Measurements from ENCODE around the gene SHPK. TPM values are rescaled to one million over a fixed set of nuclear protein-coding genes. Genes with fewer than 3 reads are reported as not detected.

The SHPK gene
- total RNA-seq, 1 donor from 2014 or later, result 18.1 TPM

GRCh38 chr17:3613124-3613523 lies 22.9 kb downstream of the SHPK start:
- no peak overlapping the region for H3K4me3 ChIP-seq (ENCODE audit: low read depth, low read length)
- TF ChIP-seq, protein P1, sequence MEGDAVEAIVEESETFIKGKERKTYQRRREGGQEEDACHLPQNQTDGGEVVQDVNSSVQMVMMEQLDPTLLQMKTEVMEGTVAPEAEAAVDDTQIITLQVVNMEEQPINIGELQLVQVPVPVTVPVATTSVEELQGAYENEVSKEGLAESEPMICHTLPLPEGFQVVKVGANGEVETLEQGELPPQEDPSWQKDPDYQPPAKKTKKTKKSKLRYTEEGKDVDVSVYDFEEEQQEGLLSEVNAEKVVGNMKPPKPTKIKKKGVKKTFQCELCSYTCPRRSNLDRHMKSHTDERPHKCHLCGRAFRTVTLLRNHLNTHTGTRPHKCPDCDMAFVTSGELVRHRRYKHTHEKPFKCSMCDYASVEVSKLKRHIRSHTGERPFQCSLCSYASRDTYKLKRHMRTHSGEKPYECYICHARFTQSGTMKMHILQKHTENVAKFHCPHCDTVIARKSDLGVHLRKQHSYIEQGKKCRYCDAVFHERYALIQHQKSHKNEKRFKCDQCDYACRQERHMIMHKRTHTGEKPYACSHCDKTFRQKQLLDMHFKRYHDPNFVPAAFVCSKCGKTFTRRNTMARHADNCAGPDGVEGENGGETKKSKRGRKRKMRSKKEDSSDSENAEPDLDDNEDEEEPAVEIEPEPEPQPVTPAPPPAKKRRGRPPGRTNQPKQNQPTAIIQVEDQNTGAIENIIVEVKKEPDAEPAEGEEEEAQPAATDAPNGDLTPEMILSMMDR (conservative IDR thresholded peaks at IDR 0.05; ENCODE audit: low read depth, low read length), result no peak
- no peak for DNase-seq (ENCODE audit: low read depth)

DNA sequence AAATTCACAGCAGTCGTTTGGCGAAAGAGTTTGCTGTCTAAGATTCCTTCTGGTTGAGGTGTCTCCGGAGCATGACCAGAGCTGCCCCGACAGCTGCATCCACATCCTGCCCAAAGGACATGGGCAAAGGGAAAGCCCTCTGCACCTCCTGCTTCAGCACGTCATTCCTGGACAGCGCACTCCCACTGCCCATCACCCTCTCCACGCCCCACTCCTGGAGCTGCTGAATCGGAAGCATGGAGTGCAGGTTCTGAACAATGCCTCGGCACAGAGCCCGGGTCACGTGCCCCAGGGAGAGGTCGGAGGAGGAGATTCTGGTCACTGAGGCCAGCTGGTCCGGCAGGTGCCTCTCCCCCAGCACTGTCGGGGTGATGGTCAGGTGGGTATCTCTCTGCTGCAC lies 25.5 kb downstream of the SHPK start:
- TF ChIP-seq, protein P1 (conservative IDR thresholded peaks at IDR 0.05; ENCODE audit: low read depth, low read length), result no peak
- H3K4me3 ChIP-seq (ENCODE audit: low read depth, low read length), result no peak overlapping the region
- DNase-seq (ENCODE audit: low read depth), result no peak

- no peak overlapping the region for H3K4me3 ChIP-seq (ENCODE audit: low read depth, low read length)
- TF ChIP-seq, protein P1 (conservative IDR thresholded peaks at IDR 0.05; ENCODE audit: low read depth, low read length), result no peak
- no peak for DNase-seq (ENCODE audit: low read depth)
Measured at GRCh38 chr17:3609689-3610088, 26.4 kb downstream of the SHPK start.

DNA sequence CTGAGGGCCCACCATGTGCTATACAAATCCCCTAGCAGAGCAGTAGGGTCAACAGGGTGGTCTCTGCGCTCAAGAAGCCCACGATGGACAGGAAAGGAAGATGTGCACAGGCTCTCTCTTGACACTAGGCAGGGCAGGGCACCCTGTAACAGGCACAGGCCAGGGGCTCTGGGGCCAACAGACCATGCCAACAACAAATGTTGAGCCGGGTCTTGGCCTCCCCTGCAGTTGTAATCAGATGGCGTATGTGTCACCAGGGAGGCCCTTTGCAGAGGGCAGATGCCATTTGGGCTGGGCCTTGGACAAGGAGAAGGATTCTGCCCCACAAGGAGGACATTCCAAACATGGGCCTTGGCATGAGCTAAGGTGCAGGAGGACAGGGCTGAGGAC lies 32.2 kb downstream of the SHPK start:
- TF ChIP-seq, protein P1 (conservative IDR thresholded peaks at IDR 0.05; ENCODE audit: low read depth, low read length), result no peak
- DNase-seq (ENCODE audit: low read depth), result no peak
- no peak overlapping the region for H3K4me3 ChIP-seq (ENCODE audit: low read depth, low read length)

- TF ChIP-seq, protein P1 (conservative IDR thresholded peaks at IDR 0.05; ENCODE audit: low read depth, low read length), result no peak
- no peak overlapping the region for H3K4me3 ChIP-seq (ENCODE audit: low read depth, low read length)
- peak; percentile 10 for DNase-seq (ENCODE audit: low read depth)
Measured at GRCh38 chr17:3603119-3603869, 32.8 kb downstream of the SHPK start.

- TF ChIP-seq, protein P1 (conservative IDR thresholded peaks at IDR 0.05; ENCODE audit: low read depth, low read length), result peak; percentile 48
- H3K4me3 ChIP-seq (ENCODE audit: low read depth, low read length), result no peak overlapping the region
- no peak for DNase-seq (ENCODE audit: low read depth)
Measured at GRCh38 chr17:3602499-3602898, 33.6 kb downstream of the SHPK start.

Data from epithelial cell of proximal tubule (primary cell).